22Rv1 (cell line): ENCODE data around the gene ARHGEF10L.
A peak's percentile ranks its signal among the peaks of the same experiment; 100 is the strongest.

Experiments
- H3K27ac ChIP-seq: fragments of 450-650 bp; 2 replicates; pipeline ENCODE4 v1.5.1; 2017
- CTCF ChIP-seq: fragments of 450-650 bp; IDR thresholded peaks from 2 replicates; pipeline ENCODE4 v1.5.1; 2017; ENCODE audit warnings: mild to moderate bottlenecking
- ZFX ChIP-seq: fragments of 450-650 bp; IDR thresholded peaks from 2 replicates; pipeline ENCODE4 v1.6.1; 2017; ENCODE audit warnings: antibody characterized with exemption, borderline replicate concordance

The ARHGEF10L gene

GRCh38 chr1:17535300-17535936, 4.1 kb upstream of the ARHGEF10L start:
- TF ChIP-seq CTCF (no peak), ZFX (no peak)
- H3K27ac ChIP-seq: no peak overlapping the region

GRCh38 chr1:17538010-17538409, 1.5 kb upstream of the ARHGEF10L start:
- H3K27ac ChIP-seq: peak overlapping the region; percentile 67
- TF ChIP-seq ZFX (no peak), CTCF (no peak)

GRCh38 chr1:17538428-17539117, 925 bp upstream of the ARHGEF10L start:
- no peak for TF ChIP-seq CTCF
- no peak for TF ChIP-seq ZFX
- peak overlapping the region; percentile 67 for H3K27ac ChIP-seq

- TF ChIP-seq ZFX (no peak), CTCF (no peak)
- peak overlapping the region; percentile 67 for H3K27ac ChIP-seq
Measured at GRCh38 chr1:17539118-17539476, 401 bp upstream of the ARHGEF10L start.

GRCh38 chr1:17540255-17541001, 930 bp downstream of the ARHGEF10L start:
- peak overlapping the region; percentile 67 for H3K27ac ChIP-seq
- TF ChIP-seq CTCF (no peak), ZFX (no peak)

GRCh38 chr1:17542645-17543044, 3.1 kb downstream of the ARHGEF10L start:
- H3K27ac ChIP-seq: no peak overlapping the region
- TF ChIP-seq ZFX (no peak), CTCF (no peak)

GRCh38 chr1:17544776-17545350, 5.4 kb downstream of the ARHGEF10L start:
- no peak overlapping the region for H3K27ac ChIP-seq
- TF ChIP-seq CTCF (no peak), ZFX (no peak)
